Hepatocyte (in vitro differentiated cells): ENCODE results near the gene MAGI1. TPM values are rescaled to one million over a fixed set of nuclear protein-coding genes. Genes with fewer than 3 reads are reported as not detected.
"Not testable (repeated sequence)": the region's sequence is repeated elsewhere in the genome, so short reads cannot be mapped to it uniquely, and the experiment has no call there.

ENCODE experiments used
- DNase-seq: peaks from one replicate; pipeline ENCODE4 v3.0.0-alpha.2; 2016; ENCODE audit warnings: low spot score
- H2AFZ ChIP-seq: fragments of 200-600 bp; sonication (generic); 2 replicates; pipeline ENCODE4 v1.6.0; 2016; ENCODE audit warnings: antibody characterized with exemption, mild to moderate bottlenecking
- H3K27ac ChIP-seq: fragments of 200-600 bp; sonication (generic); 2 replicates; pipeline ENCODE4 v1.5.1; 2016; ENCODE audit warnings: mild to moderate bottlenecking
- H3K27me3 ChIP-seq: fragments of 200-600 bp; sonication (generic); 2 replicates; pipeline ENCODE4 v1.6.1; 2016
- H3K36me3 ChIP-seq: fragments of 200-600 bp; sonication (generic); replicated peaks from 2 replicates; pipeline ENCODE4 v1.5.1; 2016; ENCODE audit warnings: low read depth; ENCODE audit not compliant: insufficient read depth
- H3K4me1 ChIP-seq: fragments of 200-600 bp; sonication (generic); 2 replicates; pipeline ENCODE4 v1.5.1; 2016; ENCODE audit warnings: mild to moderate bottlenecking, moderate library complexity; ENCODE audit not compliant: insufficient read depth
- H3K4me2 ChIP-seq: fragments of 200-600 bp; sonication (generic); 2 replicates; pipeline ENCODE4 v1.6.0; 2016
- H3K4me3 ChIP-seq: fragments of 200-600 bp; sonication (generic); 2 replicates; pipeline ENCODE4 v1.5.1; 2016; ENCODE audit warnings: mild to moderate bottlenecking
- H3K79me2 ChIP-seq: fragments of 200-600 bp; sonication (generic); 2 replicates; pipeline ENCODE4 v1.6.0; 2017; ENCODE audit warnings: mild to moderate bottlenecking
- H3K9me2 ChIP-seq: fragments of 200-600 bp; sonication (generic); replicated peaks from 2 replicates; pipeline ENCODE4 v1.6.0; 2017; ENCODE audit warnings: mild to moderate bottlenecking; ENCODE audit not compliant: insufficient read depth
- H3K9me3 ChIP-seq: fragments of 200-600 bp; sonication (generic); 2 replicates; pipeline ENCODE4 v1.5.1; 2016; ENCODE audit warnings: low read depth, mild to moderate bottlenecking
- H4K20me1 ChIP-seq: fragments of 200-600 bp; sonication (generic); 2 replicates; pipeline ENCODE4 v1.6.0; 2016; ENCODE audit warnings: mild to moderate bottlenecking; ENCODE audit not compliant: insufficient read depth, poor library complexity, severe bottlenecking
- EZH2 ChIP-seq: fragments of 200-600 bp; sonication (generic); IDR thresholded peaks from 2 replicates; pipeline ENCODE4 v1.6.1; 2016; ENCODE audit warnings: antibody characterized with exemption, mild to moderate bottlenecking, borderline replicate concordance
- EZH2phosphoT487 ChIP-seq: fragments of 200-600 bp; sonication (generic); IDR thresholded peaks from one replicate; pipeline ENCODE4 v1.6.1; 2018; ENCODE audit warnings: antibody characterized with exemption, mild to moderate bottlenecking, low read depth, moderate library complexity; ENCODE audit not compliant: unreplicated experiment, severe bottlenecking
- WGBS: methylation state at CpG from one replicate; pipeline ENCODE4 v1.1.6; 2016; ENCODE audit warnings: low lambda C conversion rate; ENCODE audit errors: missing lambda C conversion rate; 5-methylcytosine and 5-hydroxymethylcytosine counted together
- polyA plus RNA-seq: library from polyadenylated mRNA; unstranded; fragments of >200 nt; fragmentation: Nextera tagmentation; extraction: Ambion mirVana; gene quantifications from 2 replicates; pipeline ENCODE4 v1.2.1, GENCODE V29; 2016
- total RNA-seq: library from RNA; depleted of rRNA; stranded (reverse); fragments of >200 nt; gene quantifications from 2 replicates; pipeline ENCODE4 v1.2.3, GENCODE V29; 2014
- TF ChIP-seq, protein P1 (sequence below): fragments of 200-600 bp; sonication (generic); IDR thresholded peaks from 2 replicates; pipeline ENCODE4 v1.5.1; 2016; ENCODE audit warnings: antibody characterized with exemption, mild to moderate bottlenecking; ENCODE audit not compliant: poor library complexity

Gene MAGI1
- total and polyA plus RNA-seq, 2 experiments from 2014 or later, result 26.2 to 43.5 TPM

DNA sequence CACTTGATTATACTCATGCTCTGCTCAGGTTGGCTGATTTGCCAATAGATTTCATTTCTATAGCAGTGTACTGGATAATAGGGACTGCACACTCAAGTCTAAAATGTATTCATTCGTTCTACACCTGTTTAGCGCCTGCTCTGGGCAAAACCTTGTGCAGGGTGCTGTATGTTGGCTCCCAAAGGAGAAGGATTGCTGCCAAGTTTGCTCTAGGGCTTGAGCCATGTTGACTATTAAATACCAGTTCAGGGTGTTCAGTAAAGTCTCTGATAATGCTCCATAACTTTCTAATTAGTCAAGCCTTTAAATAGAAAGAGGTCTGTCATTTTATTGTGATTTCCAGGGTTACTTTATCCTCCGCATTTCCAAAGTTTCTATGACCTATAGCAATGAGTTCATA lies 470.2 kb downstream of the MAGI1 start:
- peaks cover 2% of the 10 kb centered on the region for H3K9me3 ChIP-seq
- peaks cover 4% of the 10 kb centered on the region for H4K20me1 ChIP-seq
- no peaks in the 10 kb centered on the region for H3K36me3 ChIP-seq
- H2AFZ ChIP-seq, result no peak overlapping the region
- 97% methylated on average over 3 of the region's 3 CpGs for WGBS
- TF ChIP-seq EZH2, result no peak
- no peak for TF ChIP-seq EZH2phosphoT487
- TF ChIP-seq, protein P1, sequence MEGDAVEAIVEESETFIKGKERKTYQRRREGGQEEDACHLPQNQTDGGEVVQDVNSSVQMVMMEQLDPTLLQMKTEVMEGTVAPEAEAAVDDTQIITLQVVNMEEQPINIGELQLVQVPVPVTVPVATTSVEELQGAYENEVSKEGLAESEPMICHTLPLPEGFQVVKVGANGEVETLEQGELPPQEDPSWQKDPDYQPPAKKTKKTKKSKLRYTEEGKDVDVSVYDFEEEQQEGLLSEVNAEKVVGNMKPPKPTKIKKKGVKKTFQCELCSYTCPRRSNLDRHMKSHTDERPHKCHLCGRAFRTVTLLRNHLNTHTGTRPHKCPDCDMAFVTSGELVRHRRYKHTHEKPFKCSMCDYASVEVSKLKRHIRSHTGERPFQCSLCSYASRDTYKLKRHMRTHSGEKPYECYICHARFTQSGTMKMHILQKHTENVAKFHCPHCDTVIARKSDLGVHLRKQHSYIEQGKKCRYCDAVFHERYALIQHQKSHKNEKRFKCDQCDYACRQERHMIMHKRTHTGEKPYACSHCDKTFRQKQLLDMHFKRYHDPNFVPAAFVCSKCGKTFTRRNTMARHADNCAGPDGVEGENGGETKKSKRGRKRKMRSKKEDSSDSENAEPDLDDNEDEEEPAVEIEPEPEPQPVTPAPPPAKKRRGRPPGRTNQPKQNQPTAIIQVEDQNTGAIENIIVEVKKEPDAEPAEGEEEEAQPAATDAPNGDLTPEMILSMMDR, result no peak
- no peaks in the 10 kb centered on the region for H3K4me1 ChIP-seq
- H3K4me3 ChIP-seq, result no peak overlapping the region
- no peak overlapping the region for H3K27ac ChIP-seq
- H3K9me2 ChIP-seq, result no peaks in the 10 kb centered on the region
- H3K27me3 ChIP-seq, result no peaks in the 10 kb centered on the region
- peaks cover 43% of the 10 kb centered on the region for H3K79me2 ChIP-seq
- no peak overlapping the region for H3K4me2 ChIP-seq
- DNase-seq, result no peak

GRCh38 chr3:65565744-65566143 lies 473.0 kb downstream of the MAGI1 start:
- H3K27ac ChIP-seq, H3K4me2 ChIP-seq, H3K36me3 ChIP-seq, H3K9me3 ChIP-seq, H4K20me1 ChIP-seq, H3K4me3 ChIP-seq, H3K27me3 ChIP-seq, H2AFZ ChIP-seq, H3K9me2 ChIP-seq, DNase-seq, H3K4me1 ChIP-seq: not testable (repeated sequence)
- H3K79me2 ChIP-seq, result peaks cover 38% of the 10 kb centered on the region
- WGBS, result 96% methylated on average over 11 of the region's 11 CpGs

GRCh38 chr3:65564483-65564882 lies 474.2 kb downstream of the MAGI1 start:
- Histone ChIP-seq H4K20me1 (peaks cover 4% of the 10 kb centered on the region), H3K9me2 (no peaks in the 10 kb centered on the region), H3K79me2 (peaks cover 34% of the 10 kb centered on the region), H3K36me3 (no peaks in the 10 kb centered on the region), H3K27me3 (no peaks in the 10 kb centered on the region), H3K9me3 (no peaks in the 10 kb centered on the region), H3K27ac (no peak overlapping the region), H3K4me2 (no peak overlapping the region), H2AFZ (no peak overlapping the region), H3K4me1 (peaks cover 13% of the 10 kb centered on the region), H3K4me3 (no peak overlapping the region)
- no peak for DNase-seq
- TF ChIP-seq, protein P1, result no peak
- no peak for TF ChIP-seq EZH2
- no peak for TF ChIP-seq EZH2phosphoT487
- WGBS, result 91% methylated on average over 3 of the region's 3 CpGs

DNA sequence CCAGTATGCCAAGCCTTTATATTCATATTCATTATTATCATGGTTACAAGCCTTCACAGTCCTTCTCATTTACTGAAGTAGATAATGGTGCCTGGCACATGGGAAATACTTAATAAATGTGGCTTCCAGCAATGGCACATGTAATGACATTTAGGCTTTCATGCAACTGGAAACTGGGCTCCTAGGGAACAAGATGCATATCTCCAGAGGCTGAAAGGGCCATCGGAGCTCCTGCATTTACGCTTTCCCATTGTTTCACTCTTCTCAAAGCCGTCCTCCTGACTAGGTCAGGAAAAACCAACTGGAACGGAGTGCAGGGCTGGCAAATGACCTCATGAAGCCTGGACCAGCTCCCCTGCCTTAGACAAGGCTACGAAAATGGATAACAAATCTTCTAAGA lies 474.9 kb downstream of the MAGI1 start:
- no peaks in the 10 kb centered on the region for H3K27me3 ChIP-seq
- no peak for TF ChIP-seq EZH2
- TF ChIP-seq EZH2phosphoT487, result no peak
- TF ChIP-seq, protein P1, result no peak
- no peaks in the 10 kb centered on the region for H3K9me2 ChIP-seq
- H3K27ac ChIP-seq, result no peak overlapping the region
- no peak overlapping the region for H3K4me3 ChIP-seq
- no peak overlapping the region for H3K4me2 ChIP-seq
- WGBS, result 96% methylated on average over 5 of the region's 5 CpGs
- H3K4me1 ChIP-seq, result peaks cover 13% of the 10 kb centered on the region
- no peaks in the 10 kb centered on the region for H3K9me3 ChIP-seq
- DNase-seq, result no peak
- H4K20me1 ChIP-seq, result peaks cover 5% of the 10 kb centered on the region
- H3K79me2 ChIP-seq, result peaks cover 34% of the 10 kb centered on the region
- H2AFZ ChIP-seq, result no peak overlapping the region
- no peaks in the 10 kb centered on the region for H3K36me3 ChIP-seq
